ENCODE data around the gene TARS3.

DNA sequence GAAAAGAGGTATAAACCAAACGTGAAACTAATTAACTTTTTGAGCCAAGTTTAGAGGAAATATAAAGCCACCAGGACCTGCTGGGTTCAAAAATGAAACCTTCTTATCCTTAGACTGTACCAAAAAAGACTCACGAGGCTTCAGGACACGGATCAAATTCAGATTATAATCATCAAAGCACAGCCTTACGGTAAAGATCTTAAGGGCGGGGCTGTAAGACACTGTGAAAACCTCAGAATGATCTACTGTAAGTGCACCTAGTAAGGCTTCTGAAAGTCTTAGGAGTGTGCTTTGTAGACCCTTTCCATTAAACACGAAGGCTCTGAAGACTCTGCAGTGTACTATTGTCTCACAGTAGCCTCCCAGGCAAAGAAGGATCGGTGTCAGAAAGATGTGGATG, 26.8 kb downstream of the TARS3 start:
- TF ChIP-seq, protein P1, sequence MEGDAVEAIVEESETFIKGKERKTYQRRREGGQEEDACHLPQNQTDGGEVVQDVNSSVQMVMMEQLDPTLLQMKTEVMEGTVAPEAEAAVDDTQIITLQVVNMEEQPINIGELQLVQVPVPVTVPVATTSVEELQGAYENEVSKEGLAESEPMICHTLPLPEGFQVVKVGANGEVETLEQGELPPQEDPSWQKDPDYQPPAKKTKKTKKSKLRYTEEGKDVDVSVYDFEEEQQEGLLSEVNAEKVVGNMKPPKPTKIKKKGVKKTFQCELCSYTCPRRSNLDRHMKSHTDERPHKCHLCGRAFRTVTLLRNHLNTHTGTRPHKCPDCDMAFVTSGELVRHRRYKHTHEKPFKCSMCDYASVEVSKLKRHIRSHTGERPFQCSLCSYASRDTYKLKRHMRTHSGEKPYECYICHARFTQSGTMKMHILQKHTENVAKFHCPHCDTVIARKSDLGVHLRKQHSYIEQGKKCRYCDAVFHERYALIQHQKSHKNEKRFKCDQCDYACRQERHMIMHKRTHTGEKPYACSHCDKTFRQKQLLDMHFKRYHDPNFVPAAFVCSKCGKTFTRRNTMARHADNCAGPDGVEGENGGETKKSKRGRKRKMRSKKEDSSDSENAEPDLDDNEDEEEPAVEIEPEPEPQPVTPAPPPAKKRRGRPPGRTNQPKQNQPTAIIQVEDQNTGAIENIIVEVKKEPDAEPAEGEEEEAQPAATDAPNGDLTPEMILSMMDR (IDR thresholded peaks at IDR 0.05): no peak
- TF ChIP-seq POLR2A (IDR thresholded peaks at IDR 0.05; ENCODE audit: low read depth) (no peak), POLR2AphosphoS5 (IDR thresholded peaks at IDR 0.05) (no peak)
